ENCODE results near the gene ZNF740.

GRCh38 chr12:53131844-53132243 is 48.7 kb upstream of the ZNF740 start:
- TF ChIP-seq CTCF (IDR thresholded peaks at IDR 0.05; ENCODE audit: low read depth, low read length, poor library complexity, severe bottlenecking) (no peak), EZH2phosphoT487 (IDR thresholded peaks at IDR 0.05; ENCODE audit: borderline replicate concordance, low read length) (no peak)

Measured in DOHH2 (cell line).